Measurements from ENCODE around the gene MACROD1.

Gene MACROD1

DNA sequence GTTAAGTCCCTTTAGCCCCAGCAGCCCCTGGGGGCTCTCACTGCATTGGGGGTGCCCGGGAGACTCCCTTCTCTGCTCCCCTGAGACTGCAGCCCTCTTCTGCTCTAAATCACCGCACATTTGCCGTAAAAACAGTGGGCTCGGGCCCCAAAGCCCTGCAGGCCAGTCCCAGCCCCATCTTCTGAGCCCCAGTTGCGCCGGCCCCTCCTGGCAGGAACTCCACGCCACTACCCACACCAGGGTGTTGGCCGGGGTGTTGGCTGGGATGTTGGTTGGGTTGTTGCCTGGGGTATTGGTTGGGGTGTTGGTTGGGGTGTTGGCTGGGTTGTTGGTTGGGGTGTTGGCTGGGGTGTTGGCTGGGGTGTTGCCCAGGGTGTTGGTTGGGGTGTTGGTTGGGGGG lies 156.2 kb downstream of the MACROD1 start:
- DNase-seq (ENCODE audit: low read depth): no peak
- TF ChIP-seq CTCF (IDR thresholded peaks at IDR 0.05; ENCODE audit: low read depth, low read length, missing control alignments): no peak
- no peak overlapping the region for H3K4me3 ChIP-seq (ENCODE audit: low read depth, low read length)

- H3K4me3 ChIP-seq (ENCODE audit: low read depth, low read length): no peak overlapping the region
- TF ChIP-seq CTCF (IDR thresholded peaks at IDR 0.05; ENCODE audit: low read depth, low read length, missing control alignments): no peak
- DNase-seq (ENCODE audit: low read depth): no peak
Observed at GRCh38 chr11:64008914-64009633, 156.8 kb downstream of the MACROD1 start.

DNA sequence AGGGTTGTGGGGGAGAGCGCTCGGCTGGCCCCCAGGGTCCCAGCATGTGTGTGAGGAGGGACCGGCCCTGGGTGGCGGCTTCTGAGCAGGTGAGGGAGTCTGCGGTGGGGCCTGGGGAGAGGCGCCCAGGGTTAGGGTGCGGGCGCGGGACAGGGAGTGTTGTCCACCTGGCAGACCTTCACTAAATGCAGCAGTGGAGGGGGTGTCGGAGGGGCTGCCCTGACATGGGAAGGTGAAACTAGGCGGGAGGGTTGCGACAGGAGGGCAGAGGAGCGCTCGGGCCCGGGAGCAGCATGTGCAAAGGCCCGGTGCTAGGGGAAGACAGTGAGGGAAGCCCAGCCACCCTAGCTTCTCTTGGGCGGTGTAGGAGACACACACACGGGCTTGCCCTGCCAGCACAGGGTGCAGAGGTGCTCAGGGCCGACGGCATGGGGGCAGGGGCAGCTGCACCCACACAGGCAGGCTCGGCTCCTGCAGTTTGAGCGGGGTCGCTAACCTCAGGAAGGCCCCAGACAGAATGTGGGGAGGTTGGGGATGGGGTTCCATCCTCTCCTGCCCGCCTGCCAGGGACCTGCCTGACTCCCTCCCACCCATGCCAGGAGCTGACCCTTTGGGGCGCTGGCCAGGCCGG lies 157.5 kb downstream of the MACROD1 start:
- no peak for DNase-seq (ENCODE audit: low read depth)
- no peak overlapping the region for H3K4me3 ChIP-seq (ENCODE audit: low read depth, low read length)
- TF ChIP-seq CTCF (IDR thresholded peaks at IDR 0.05; ENCODE audit: low read depth, low read length, missing control alignments): no peak

DNA sequence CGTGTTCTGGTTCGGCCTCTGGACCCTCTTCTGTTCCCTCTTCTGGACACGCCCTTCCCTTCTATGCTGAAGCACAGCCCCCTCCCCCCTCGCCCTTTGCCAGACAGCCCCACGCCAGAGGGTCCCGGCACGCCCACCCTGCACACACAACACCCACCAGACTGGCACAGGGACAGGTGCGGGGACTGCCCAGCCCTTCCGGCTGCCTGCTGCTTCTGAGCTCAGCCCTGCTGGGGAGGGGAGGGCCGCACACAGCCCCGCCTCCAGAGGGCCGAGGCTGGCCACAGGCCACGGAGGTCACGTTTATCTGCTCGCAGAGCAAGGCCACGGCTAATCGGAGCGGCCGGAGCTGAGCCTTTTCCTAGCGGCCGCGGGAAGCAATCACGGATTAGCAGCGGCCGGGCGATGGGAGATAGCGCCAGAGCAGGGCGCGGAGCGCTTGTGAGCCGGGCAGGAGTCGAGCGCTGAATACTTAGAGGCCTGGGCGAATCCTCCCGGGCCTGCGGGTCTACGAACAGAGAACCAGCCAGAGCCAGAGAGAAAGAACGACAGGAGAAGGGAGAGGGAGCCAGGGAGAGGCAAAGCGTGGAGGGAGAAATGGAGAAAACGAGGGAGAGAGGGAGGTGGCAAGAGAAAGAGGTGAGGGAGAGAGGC lies 158.2 kb downstream of the MACROD1 start:
- H3K4me3 ChIP-seq (ENCODE audit: low read depth, low read length): no peak overlapping the region; the same call in 1 of the 2 replicates
- no peak for DNase-seq (ENCODE audit: low read depth)
- no peak for TF ChIP-seq CTCF (IDR thresholded peaks at IDR 0.05; ENCODE audit: low read depth, low read length, missing control alignments)

GRCh38 chr11:64007160-64007628 lies 158.7 kb downstream of the MACROD1 start:
- no peak for TF ChIP-seq CTCF (IDR thresholded peaks at IDR 0.05; ENCODE audit: low read depth, low read length, missing control alignments)
- H3K4me3 ChIP-seq (ENCODE audit: low read depth, low read length): no peak overlapping the region
- DNase-seq (ENCODE audit: low read depth): no peak

GRCh38 chr11:64006398-64006797 lies 159.5 kb downstream of the MACROD1 start:
- H3K4me3 ChIP-seq (ENCODE audit: low read depth, low read length): no peak overlapping the region
- DNase-seq (ENCODE audit: low read depth): no peak
- TF ChIP-seq CTCF (IDR thresholded peaks at IDR 0.05; ENCODE audit: low read depth, low read length, missing control alignments): no peak
